Breast epithelium (tissue), 3 donors: ENCODE data around the gene BAZ2A.

Source experiments
- CTCF ChIP-seq, 3 donors: fragments of 450-650 bp; IDR thresholded peaks; one replicate each; pipeline ENCODE4 v1.5.1; 2016 to 2017; ENCODE audit warnings: antibody characterized with exemption in 3 of 3, mild to moderate bottlenecking in 3 of 3, moderate library complexity in 3 of 3
- POLR2AphosphoS5 ChIP-seq, 3 donors: sonication (generic); formaldehyde crosslinking; IDR thresholded peaks; one replicate each; pipeline ENCODE4 v1.6.1; 2017; ENCODE audit warnings: antibody characterized with exemption in 3 of 3

GRCh38 chr12:56628671-56629458 is 1.3 kb downstream of the BAZ2A start:
- TF ChIP-seq CTCF (IDR thresholded peaks at IDR 0.05) (no peak), POLR2AphosphoS5 (IDR thresholded peaks at IDR 0.05) (peak in 2 of 3 donors; percentile 72 to 73)
